ENCODE measurements around the gene SLC25A23.

DNA sequence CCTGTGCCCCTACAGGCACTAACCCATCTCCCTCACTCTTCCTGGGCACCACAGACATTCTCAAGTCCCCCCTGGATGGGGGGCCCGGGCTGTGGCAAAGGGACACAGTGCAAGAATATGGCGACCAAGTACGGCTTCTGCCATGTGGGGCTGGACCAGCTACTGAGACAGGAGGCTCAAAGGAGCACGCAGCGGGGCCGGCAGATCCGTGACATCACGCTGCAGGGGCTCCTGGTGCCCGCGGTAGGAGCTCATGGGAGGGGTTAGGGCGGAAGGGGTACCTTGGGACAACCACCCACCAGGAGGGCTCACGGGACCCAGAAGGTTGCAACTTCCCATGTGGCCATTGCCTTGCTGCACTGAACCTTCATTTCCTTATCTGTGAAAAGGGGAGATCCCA, 63.3 kb downstream of the SLC25A23 start:
- TF ChIP-seq, protein P1, sequence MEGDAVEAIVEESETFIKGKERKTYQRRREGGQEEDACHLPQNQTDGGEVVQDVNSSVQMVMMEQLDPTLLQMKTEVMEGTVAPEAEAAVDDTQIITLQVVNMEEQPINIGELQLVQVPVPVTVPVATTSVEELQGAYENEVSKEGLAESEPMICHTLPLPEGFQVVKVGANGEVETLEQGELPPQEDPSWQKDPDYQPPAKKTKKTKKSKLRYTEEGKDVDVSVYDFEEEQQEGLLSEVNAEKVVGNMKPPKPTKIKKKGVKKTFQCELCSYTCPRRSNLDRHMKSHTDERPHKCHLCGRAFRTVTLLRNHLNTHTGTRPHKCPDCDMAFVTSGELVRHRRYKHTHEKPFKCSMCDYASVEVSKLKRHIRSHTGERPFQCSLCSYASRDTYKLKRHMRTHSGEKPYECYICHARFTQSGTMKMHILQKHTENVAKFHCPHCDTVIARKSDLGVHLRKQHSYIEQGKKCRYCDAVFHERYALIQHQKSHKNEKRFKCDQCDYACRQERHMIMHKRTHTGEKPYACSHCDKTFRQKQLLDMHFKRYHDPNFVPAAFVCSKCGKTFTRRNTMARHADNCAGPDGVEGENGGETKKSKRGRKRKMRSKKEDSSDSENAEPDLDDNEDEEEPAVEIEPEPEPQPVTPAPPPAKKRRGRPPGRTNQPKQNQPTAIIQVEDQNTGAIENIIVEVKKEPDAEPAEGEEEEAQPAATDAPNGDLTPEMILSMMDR (IDR thresholded peaks at IDR 0.05): no peak
- TF ChIP-seq POLR2A (IDR thresholded peaks at IDR 0.05): no peak

All from heart left ventricle (tissue), 13 donors.